Adrenal gland (tissue), 12 donors: ENCODE data around the gene BCAS4. TPM values are rescaled to one million over a fixed set of nuclear protein-coding genes. Genes with fewer than 3 reads are reported as not detected.

Experiments
- DNase-seq, 7 donors: peaks; one replicate each; pipeline ENCODE4 v3.0.0-alpha.2; 2019 to 2020
- H3K27ac ChIP-seq, 5 donors: fragments of 200-600 bp; sonication (generic) in 4 of 5; 1 replicate in 3 of 5; 2 replicates in 2 of 5; pipeline versions ENCODE4 v1.5.1 to v1.8.0; 2016 to 2020; ENCODE audit warnings: mild to moderate bottlenecking in 1 of 5
- H3K27me3 ChIP-seq: fragments of 200-600 bp; 2 replicates; pipeline ENCODE4 v1.8.0; 2021
- H3K36me3 ChIP-seq, 2 donors: fragments of 200-600 bp; replicated peaks in 1 of 2; 1 replicate in 1 of 2; 2 replicates in 1 of 2; pipeline versions ENCODE4 v1.5.1 to v1.8.0; 2018 to 2022
- H3K4me1 ChIP-seq, 2 donors: fragments of 200-600 bp; replicated peaks in 1 of 2; 1 replicate in 1 of 2; 2 replicates in 1 of 2; pipeline versions ENCODE4 v1.5.1 to v1.8.0; 2018 to 2021
- H3K4me3 ChIP-seq, 4 donors: fragments of 200-600 bp; sonication (generic) in 3 of 4; one replicate each; pipeline ENCODE4 v1.5.1; 2016 to 2018
- H3K9me3 ChIP-seq, 3 donors: fragments of 200-600 bp; sonication (generic) in 1 of 3; replicated peaks in 1 of 3; 1 replicate in 2 of 3; 2 replicates in 1 of 3; pipeline versions ENCODE4 v1.5.1 to v1.8.0; 2016 to 2021
- CTCF ChIP-seq, 6 experiments: fragments of 450-650 bp in 4 of 6; fragments of 200-600 bp in 2 of 6; sonication (generic) in 1 of 6; IDR thresholded peaks; 1 replicate in 5 of 6; 2 replicates in 1 of 6; pipeline versions ENCODE4 v1.5.1 to v1.8.0; 2016 to 2021; ENCODE audit warnings: antibody characterized with exemption in 6 of 6, mild to moderate bottlenecking in 2 of 6, moderate library complexity in 1 of 6
- POLR2A ChIP-seq, 2 donors: fragments of 450-650 bp; IDR thresholded peaks; one replicate each; pipeline ENCODE4 v1.6.1; 2017; ENCODE audit warnings: antibody characterized with exemption in 2 of 2, mild to moderate bottlenecking in 2 of 2, moderate library complexity in 1 of 2
- WGBS, 4 donors: extraction: QIAGEN DNeasy Blood & Tissue Kit in 2 of 4; methylation state at CpG; one replicate each; pipeline versions ENCODE4 v1.1.5 to v1.1.7; 2013 to 2017; 5-methylcytosine and 5-hydroxymethylcytosine counted together
- intact Hi-C, 2 donors: fragments of 100-400 bp; cut with DNase I; formaldehyde crosslinking; loops; one replicate each; pipeline versions ENCODE4 v1.14.1 to v1.15.0; 2022 to 2023
- polyA plus RNA-seq, 3 donors: library from polyadenylated mRNA; stranded (reverse); fragments of 200-250 nt in 2 of 3; fragments of 350-450 nt in 1 of 3; fragmentation: Illumina TruSeq in 1 of 3; extraction: RNeasy Lipid Tissue Mini Kit (QIAGEN cat#74804) in 1 of 3; gene quantifications; one replicate each; pipeline ENCODE4 v1.2.3, GENCODE V29; 2013 to 2014
- total RNA-seq, 9 donors: library from RNA; depleted of rRNA in 4 of 9; stranded (reverse); fragments of >200 nt in 4 of 9; fragments of 120-200 nt in 1 of 9; fragmentation: NEBNext Ultra II Directional in 1 of 9; extraction: Animal tissue kit (Norgen Biotek cat#: 25700) in 1 of 9; gene quantifications; one replicate each; pipeline versions ENCODE4 v1.1.0 to v1.2.4, GENCODE V29; 2013 to 2023
- donor health status: healthy with polysubstance abuse.
- donor health status: Bipolar disorder and iron deficiency.
- donor health status: DM: yes; HTN: yes; CAD: no.
- donor health status: DM: no; HTN: no; CAD: no.
- donor health status: DM: no; HTN: no; CAD: no.
- donor health status: DM: yes; HTN: yes; CAD: no.

The BCAS4 gene
- total and polyA plus RNA-seq, 12 donors = 0.66 to 5.1 (median 1.5) TPM

GRCh38 chr20:50903353-50904051 lies 108.6 kb downstream of the BCAS4 start:
- H3K27ac ChIP-seq = no peak overlapping the region
- 81 to 88% (median 83%) methylated on average over 8 of the region's 8 CpGs for WGBS, 4 donors

DNA sequence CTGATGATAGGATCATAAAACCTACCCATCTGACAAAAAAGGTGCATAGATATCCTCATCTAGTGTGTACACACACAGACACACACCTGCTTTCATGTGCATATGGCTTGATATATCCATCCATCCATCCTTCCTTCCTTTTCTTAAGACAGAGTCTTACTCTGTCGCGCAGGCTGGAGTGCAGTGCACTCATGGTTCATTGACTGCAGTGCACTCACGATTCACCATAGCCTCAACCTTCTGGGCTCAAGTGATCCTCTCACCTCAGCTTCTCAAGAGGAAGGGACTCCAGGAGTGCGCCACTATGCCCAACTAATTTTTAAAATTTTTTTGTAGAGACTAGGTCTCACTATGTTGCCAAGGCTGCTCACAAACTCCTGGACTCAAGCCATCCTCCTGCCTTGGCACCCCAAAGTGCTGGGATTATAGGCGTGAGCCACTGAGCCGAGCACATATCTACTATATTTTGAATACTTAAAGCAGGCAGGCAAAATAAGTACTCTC lies 109.3 kb downstream of the BCAS4 start:
- no peak for DNase-seq
- no peaks in the 10 kb centered on the region for H3K9me3 ChIP-seq
- H3K27me3 ChIP-seq = no peaks in the 10 kb centered on the region
- H3K36me3 ChIP-seq = peaks cover 0 to 18% of the 10 kb centered on the region in 2 donors
- WGBS, 4 donors = 75 to 86% (median 84%) methylated on average over 5 to 6 of the region's 6 CpGs
- no peak overlapping the region for H3K27ac ChIP-seq
- no peak for TF ChIP-seq CTCF (IDR thresholded peaks at IDR 0.05)
- no peak for TF ChIP-seq POLR2A (IDR thresholded peaks at IDR 0.05)
- H3K4me3 ChIP-seq = no peak overlapping the region
- intact Hi-C loops = no loop called here
- H3K4me1 ChIP-seq = peaks cover 4 to 24% of the 10 kb centered on the region in 2 donors

More at GRCh38 chr20:50903353-50904051, 108.6 kb downstream of the BCAS4 start:
- Histone ChIP-seq H3K36me3 (peaks cover 0 to 22% of the 10 kb centered on the region in 2 donors), H3K27me3 (no peaks in the 10 kb centered on the region), H3K9me3 (no peaks in the 10 kb centered on the region), H3K4me3 (no peak overlapping the region), H3K4me1 (peaks cover 4 to 24% of the 10 kb centered on the region in 2 donors)
- DNase-seq = no peak
- TF ChIP-seq CTCF (IDR thresholded peaks at IDR 0.05) (no peak), POLR2A (IDR thresholded peaks at IDR 0.05) (no peak)
- intact Hi-C loops = no loop called here

- intact Hi-C loops = no loop called here
- Histone ChIP-seq H3K4me1 (peaks cover 25 to 44% of the 10 kb centered on the region in 2 donors), H3K9me3 (no peaks in the 10 kb centered on the region), H3K27ac (no peak overlapping the region), H3K27me3 (no peaks in the 10 kb centered on the region), H3K36me3 (no peaks in the 10 kb centered on the region), H3K4me3 (no peak overlapping the region)
- DNase-seq = no peak
- TF ChIP-seq POLR2A (IDR thresholded peaks at IDR 0.05) = no peak
- WGBS, 4 donors = 91 to 100% (median 94%) methylated on average over 3 of the region's 3 CpGs
These were observed 114.6 kb downstream of the BCAS4 start for GRCh38 chr20:50909413-50909812.

- peaks cover 35 to 44% of the 10 kb centered on the region in 2 donors for H3K4me1 ChIP-seq
- intact Hi-C loops = no loop called here
- DNase-seq = no peak
- no peak for TF ChIP-seq POLR2A (IDR thresholded peaks at IDR 0.05)
- no peak for TF ChIP-seq CTCF (IDR thresholded peaks at IDR 0.05)
- no peak overlapping the region for H3K27ac ChIP-seq
- no peaks in the 10 kb centered on the region for H3K36me3 ChIP-seq
- 65 to 76% (median 69%) methylated on average over 3 of the region's 3 CpGs for WGBS, 4 donors
- no peak overlapping the region for H3K4me3 ChIP-seq
- H3K27me3 ChIP-seq = no peaks in the 10 kb centered on the region
- H3K9me3 ChIP-seq = no peaks in the 10 kb centered on the region
These were observed 116.2 kb downstream of the BCAS4 start for GRCh38 chr20:50911030-50911429.

DNA sequence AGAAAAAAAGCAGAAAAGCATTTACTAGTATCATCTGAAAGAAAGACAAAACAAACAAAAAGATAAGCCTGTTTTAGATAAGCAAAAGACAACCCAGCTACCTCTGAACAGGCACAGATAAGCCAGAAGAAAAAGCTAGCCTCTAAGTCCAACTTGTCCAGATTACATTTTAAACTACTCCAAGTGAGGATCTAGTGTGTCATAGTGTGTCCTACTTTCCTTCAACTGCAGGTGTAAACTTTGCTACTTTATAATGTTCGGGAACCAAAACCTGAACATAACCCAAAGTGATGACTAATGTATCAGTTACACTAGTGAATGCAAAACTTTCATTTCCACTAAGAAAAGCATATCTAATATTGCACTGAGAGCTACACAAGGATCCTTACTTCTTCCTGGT lies 116.9 kb downstream of the BCAS4 start:
- Histone ChIP-seq H3K4me3 (no peak overlapping the region), H3K27me3 (no peaks in the 10 kb centered on the region), H3K4me1 (peaks cover 35 to 49% of the 10 kb centered on the region in 2 donors), H3K36me3 (no peaks in the 10 kb centered on the region), H3K27ac (peak overlapping the region in 1 of 5 donors; percentile 21), H3K9me3 (no peaks in the 10 kb centered on the region)
- no peak for DNase-seq
- intact Hi-C loops = no loop called here
- no peak for TF ChIP-seq CTCF (IDR thresholded peaks at IDR 0.05)
- WGBS, 4 donors = 25 to 60% (median 39%) methylated on average over 1 of the region's 1 CpG
